ENCODE measurements around the gene TNFRSF12A. TPM values are rescaled to one million over a fixed set of nuclear protein-coding genes. Genes with fewer than 3 reads are reported as not detected.

The TNFRSF12A gene
- total and polyA plus RNA-seq, 2 of the 13 experiments (the other 11 are each of a cell fraction or from before 2014, with no cell fraction given), result 61.9 to 66.0 TPM

DNA sequence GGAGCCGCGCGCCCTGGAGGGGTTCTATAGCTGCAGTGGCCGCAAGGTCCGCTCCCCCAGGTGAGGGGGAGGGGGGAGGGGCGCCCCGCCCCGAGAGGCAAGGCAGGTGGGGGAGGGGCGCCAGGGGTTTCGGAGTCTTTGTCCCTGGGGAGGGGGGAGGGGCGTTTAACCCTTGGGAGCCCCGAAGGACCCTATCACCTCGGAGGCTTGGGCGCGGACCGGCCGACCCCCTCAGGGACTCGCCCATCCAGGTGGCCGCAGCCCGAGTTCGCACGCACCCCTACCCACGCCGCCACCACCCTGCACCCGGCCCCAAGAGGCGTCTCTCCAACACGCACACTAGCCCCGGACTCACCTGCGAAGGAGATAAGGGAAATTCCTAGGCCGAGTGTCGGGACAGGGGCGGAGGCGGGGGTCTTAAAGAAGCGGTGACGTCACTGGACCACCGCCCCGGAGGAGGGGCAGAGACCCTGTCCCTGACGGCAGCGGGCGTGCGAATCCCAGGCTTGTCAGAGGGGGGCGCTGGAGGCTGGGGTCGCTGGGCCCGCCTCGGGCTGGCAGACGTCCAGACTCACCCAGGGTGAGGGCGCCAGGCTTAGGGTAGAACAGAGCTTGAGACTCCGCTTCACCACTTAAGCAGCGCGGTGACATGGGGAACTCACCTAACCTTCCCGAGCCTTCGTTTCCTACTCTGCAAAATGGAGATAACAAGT lies 2.2 kb upstream of the TNFRSF12A start, which contains the start of gene CLDN6 (continued):
- peak; percentile 63; the same call in 1 of the 2 replicates for TF ChIP-seq ZSCAN25 (CRISPR knock-in tag; IDR thresholded peaks at IDR 0.05)
- TF ChIP-seq, protein P1, sequence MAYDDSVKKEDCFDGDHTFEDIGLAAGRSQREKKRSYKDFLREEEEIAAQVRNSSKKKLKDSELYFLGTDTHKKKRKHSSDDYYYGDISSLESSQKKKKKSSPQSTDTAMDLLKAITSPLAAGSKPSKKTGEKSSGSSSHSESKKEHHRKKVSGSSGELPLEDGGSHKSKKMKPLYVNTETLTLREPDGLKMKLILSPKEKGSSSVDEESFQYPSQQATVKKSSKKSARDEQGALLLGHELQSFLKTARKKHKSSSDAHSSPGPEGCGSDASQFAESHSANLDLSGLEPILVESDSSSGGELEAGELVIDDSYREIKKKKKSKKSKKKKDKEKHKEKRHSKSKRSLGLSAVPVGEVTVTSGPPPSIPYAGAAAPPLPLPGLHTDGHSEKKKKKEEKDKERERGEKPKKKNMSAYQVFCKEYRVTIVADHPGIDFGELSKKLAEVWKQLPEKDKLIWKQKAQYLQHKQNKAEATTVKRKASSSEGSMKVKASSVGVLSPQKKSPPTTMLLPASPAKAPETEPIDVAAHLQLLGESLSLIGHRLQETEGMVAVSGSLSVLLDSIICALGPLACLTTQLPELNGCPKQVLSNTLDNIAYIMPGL (CRISPR knock-in tag; IDR thresholded peaks at IDR 0.05; ENCODE audit: borderline replicate concordance in 1 of 2, low read depth in 1 of 2), result peak; percentile 24 to 32; a peak in 3 of 4 replicates
- TF ChIP-seq ZNF768 (CRISPR knock-in tag; IDR thresholded peaks at IDR 0.05), result no peak; the same call in 1 of the 2 replicates
- TF ChIP-seq NFYB (CRISPR knock-in tag; IDR thresholded peaks at IDR 0.05), result no peak
- TF ChIP-seq SRSF9 (IDR thresholded peaks at IDR 0.05; ENCODE audit: borderline replicate concordance, insufficient read depth, low read depth, low read length, poor library complexity, severe bottlenecking), result no peak
- TF ChIP-seq MED1 (CRISPR knock-in tag; IDR thresholded peaks at IDR 0.05), result no peak
- TF ChIP-seq SOX13 (IDR thresholded peaks at IDR 0.05), result no peak
- 0 out of 4 replicates have a peak, but pooled peaks of 1 of the 2 experiments have one; percentile 7 for TF ChIP-seq SOX13 (CRISPR knock-in tag; conservative IDR thresholded peaks at IDR 0.05 in 1 of 2, IDR thresholded peaks at IDR 0.05 in 1 of 2)
- peak; percentile 33; the same call in 1 of the 2 replicates for TF ChIP-seq FOSL2 (CRISPR knock-in tag; IDR thresholded peaks at IDR 0.05)
- TF ChIP-seq, protein P2, sequence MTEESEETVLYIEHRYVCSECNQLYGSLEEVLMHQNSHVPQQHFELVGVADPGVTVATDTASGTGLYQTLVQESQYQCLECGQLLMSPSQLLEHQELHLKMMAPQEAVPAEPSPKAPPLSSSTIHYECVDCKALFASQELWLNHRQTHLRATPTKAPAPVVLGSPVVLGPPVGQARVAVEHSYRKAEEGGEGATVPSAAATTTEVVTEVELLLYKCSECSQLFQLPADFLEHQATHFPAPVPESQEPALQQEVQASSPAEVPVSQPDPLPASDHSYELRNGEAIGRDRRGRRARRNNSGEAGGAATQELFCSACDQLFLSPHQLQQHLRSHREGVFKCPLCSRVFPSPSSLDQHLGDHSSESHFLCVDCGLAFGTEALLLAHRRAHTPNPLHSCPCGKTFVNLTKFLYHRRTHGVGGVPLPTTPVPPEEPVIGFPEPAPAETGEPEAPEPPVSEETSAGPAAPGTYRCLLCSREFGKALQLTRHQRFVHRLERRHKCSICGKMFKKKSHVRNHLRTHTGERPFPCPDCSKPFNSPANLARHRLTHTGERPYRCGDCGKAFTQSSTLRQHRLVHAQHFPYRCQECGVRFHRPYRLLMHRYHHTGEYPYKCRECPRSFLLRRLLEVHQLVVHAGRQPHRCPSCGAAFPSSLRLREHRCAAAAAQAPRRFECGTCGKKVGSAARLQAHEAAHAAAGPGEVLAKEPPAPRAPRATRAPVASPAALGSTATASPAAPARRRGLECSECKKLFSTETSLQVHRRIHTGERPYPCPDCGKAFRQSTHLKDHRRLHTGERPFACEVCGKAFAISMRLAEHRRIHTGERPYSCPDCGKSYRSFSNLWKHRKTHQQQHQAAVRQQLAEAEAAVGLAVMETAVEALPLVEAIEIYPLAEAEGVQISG (CRISPR knock-in tag; IDR thresholded peaks at IDR 0.05), result peak; percentile 35; the same call in 1 of the 2 replicates
- no peak for TF ChIP-seq JDP2 (CRISPR knock-in tag; IDR thresholded peaks at IDR 0.05; ENCODE audit: borderline replicate concordance)
- TF ChIP-seq ZNF614 (CRISPR knock-in tag; IDR thresholded peaks at IDR 0.05; ENCODE audit: borderline replicate concordance), result 0 out of 2 replicates have a peak, but pooled peaks have one; percentile 15
- no peak for TF ChIP-seq NFATC3 (CRISPR knock-in tag; IDR thresholded peaks at IDR 0.05)
- TF ChIP-seq GATAD1 (CRISPR knock-in tag; IDR thresholded peaks at IDR 0.05), result no peak
- TF ChIP-seq HDAC1 (CRISPR knock-in tag; IDR thresholded peaks at IDR 0.05), result peak; percentile 41; the same call in 1 of the 2 replicates
- TF ChIP-seq, protein P3, sequence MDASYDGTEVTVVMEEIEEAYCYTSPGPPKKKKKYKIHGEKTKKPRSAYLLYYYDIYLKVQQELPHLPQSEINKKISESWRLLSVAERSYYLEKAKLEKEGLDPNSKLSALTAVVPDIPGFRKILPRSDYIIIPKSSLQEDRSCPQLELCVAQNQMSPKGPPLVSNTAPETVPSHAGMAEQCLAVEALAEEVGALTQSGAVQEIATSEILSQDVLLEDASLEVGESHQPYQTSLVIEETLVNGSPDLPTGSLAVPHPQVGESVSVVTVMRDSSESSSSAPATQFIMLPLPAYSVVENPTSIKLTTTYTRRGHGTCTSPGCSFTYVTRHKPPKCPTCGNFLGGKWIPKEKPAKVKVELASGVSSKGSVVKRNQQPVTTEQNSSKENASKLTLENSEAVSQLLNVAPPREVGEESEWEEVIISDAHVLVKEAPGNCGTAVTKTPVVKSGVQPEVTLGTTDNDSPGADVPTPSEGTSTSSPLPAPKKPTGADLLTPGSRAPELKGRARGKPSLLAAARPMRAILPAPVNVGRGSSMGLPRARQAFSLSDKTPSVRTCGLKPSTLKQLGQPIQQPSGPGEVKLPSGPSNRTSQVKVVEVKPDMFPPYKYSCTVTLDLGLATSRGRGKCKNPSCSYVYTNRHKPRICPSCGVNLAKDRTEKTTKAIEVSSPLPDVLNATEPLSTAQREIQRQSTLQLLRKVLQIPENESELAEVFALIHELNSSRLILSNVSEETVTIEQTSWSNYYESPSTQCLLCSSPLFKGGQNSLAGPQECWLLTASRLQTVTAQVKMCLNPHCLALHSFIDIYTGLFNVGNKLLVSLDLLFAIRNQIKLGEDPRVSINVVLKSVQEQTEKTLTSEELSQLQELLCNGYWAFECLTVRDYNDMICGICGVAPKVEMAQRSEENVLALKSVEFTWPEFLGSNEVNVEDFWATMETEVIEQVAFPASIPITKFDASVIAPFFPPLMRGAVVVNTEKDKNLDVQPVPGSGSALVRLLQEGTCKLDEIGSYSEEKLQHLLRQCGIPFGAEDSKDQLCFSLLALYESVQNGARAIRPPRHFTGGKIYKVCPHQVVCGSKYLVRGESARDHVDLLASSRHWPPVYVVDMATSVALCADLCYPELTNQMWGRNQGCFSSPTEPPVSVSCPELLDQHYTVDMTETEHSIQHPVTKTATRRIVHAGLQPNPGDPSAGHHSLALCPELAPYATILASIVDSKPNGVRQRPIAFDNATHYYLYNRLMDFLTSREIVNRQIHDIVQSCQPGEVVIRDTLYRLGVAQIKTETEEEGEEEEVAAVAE (CRISPR knock-in tag; IDR thresholded peaks at IDR 0.05; ENCODE audit: borderline replicate concordance), result no peak
- no peak for TF ChIP-seq SIX4 (CRISPR knock-in tag; IDR thresholded peaks at IDR 0.05)
- peak; percentile 57; the same call in 1 of the 2 replicates for TF ChIP-seq THAP11 (CRISPR knock-in tag; IDR thresholded peaks at IDR 0.05)

Data from HepG2 (cell line).